Ovary (tissue), 3 donors: ENCODE results near the gene DOHH.

Experiments used
- CTCF ChIP-seq, 3 donors: fragments of 450-650 bp in 2 of 3; fragments of 200-600 bp in 1 of 3; IDR thresholded peaks; one replicate each; pipeline versions ENCODE4 v1.5.1 to v1.8.0; 2016 to 2022; ENCODE audit warnings: antibody characterized with exemption in 3 of 3, mild to moderate bottlenecking in 1 of 3
- EP300 ChIP-seq: sonication (generic); formaldehyde crosslinking; IDR thresholded peaks from one replicate; pipeline ENCODE4 v1.6.1; 2017; ENCODE audit warnings: antibody characterized with exemption
- POLR2A ChIP-seq: fragments of 450-650 bp; IDR thresholded peaks from one replicate; pipeline ENCODE4 v1.6.1; 2017; ENCODE audit warnings: antibody characterized with exemption, mild to moderate bottlenecking, moderate library complexity
- donor health status: DM: no; HTN: no; CAD: no.

- TF ChIP-seq CTCF (IDR thresholded peaks at IDR 0.05), result no peak
- no peak for TF ChIP-seq EP300
- no peak for TF ChIP-seq POLR2A
Observed at GRCh38 chr19:3524904-3525451, 24.5 kb upstream of the DOHH start.
